ENCODE measurements around the gene EPB41L4B.
"Not testable (repeated sequence)": the region's sequence is repeated elsewhere in the genome, so short reads cannot be mapped to it uniquely, and the experiment has no call there.

The EPB41L4B gene

DNA sequence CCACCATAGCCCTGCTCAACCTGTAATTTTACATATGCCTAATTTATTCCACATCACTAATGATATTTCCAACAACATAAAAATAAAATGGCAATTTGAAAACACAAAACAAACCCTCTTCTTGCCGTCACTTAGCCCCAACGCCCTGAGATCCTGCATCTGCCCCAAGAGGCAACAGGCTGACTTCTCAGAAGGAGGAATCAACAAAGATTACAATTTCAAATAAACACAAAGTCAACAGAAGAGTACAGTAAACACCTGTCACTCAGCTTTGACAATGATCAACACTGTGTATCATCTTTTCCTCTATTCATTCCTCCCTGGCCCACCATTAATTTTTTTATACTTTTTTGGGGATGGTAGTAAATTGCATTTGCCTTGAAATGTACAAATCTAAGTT, 19.8 kb downstream of the EPB41L4B start:
- in situ Hi-C loops (cut with MboI; ENCODE audit: low sequenced_read_pairs): no loop called here

DNA sequence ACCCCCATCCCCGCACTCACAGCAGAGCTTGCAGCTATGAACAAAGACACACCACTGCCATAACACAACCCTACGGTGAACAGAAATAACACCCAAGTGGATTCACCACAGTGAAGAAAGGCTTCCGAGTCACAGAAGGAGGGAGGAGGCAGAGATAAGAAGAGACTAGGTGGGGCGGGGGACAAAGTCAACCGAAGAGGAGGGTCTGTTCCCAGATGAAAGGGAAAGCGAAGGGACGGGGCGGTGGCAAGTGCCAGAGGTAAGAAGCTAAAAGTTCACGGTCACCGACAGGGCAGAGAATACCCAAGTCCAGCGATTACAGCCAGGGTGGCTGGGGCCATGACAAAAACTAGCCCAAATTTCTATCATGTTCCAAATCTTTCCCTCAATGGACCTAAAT, 21.0 kb downstream of the EPB41L4B start:
- in situ Hi-C loops (cut with MboI; ENCODE audit: low sequenced_read_pairs): no loop called here

GRCh38 chr9:109297899-109298298, 23.0 kb downstream of the EPB41L4B start:
- in situ Hi-C loops (cut with MboI; ENCODE audit: low sequenced_read_pairs): no loop called here

DNA sequence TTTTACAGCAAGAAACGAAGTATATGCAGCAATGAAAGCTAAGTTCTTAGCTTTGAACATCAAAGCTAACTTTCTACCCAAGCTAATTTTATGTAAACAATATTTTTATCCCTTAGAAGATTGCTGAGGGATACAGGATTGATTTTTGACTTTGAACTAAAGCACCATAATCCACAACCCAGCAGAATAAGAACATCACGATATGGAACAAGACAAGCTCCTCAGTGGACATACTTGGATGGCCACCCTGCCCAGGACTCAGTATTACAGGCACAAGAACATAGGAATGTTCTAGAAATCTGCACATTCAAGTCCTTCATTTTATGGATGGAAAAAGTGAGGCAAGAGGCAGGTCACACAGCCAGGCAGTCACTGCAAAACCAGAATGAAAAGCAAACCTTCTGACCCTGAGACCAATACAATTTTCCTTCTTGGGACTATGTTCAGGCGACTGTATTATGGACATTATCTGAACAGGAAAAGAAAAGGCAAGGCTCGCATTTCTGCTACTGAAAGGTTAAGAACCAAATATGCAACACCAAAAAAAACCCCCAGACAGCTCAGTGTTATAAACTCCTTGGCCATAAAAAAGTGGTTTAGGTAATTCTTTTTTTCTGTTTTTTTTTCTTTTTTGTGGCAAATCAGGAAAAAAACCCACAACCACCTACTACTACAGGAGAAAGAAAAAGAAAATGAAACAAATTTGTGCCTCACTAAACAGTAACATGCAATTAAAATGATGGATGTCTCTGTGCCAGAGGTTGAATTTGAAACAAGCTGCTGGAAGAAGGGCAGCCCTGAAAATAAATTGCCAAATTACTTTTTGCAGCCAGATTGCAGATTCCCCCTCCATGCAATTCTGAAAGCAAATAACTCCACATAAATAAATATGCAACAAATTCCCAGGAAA, 25.4 kb downstream of the EPB41L4B start:
- in situ Hi-C loops (cut with MboI; ENCODE audit: low sequenced_read_pairs): no loop called here

DNA sequence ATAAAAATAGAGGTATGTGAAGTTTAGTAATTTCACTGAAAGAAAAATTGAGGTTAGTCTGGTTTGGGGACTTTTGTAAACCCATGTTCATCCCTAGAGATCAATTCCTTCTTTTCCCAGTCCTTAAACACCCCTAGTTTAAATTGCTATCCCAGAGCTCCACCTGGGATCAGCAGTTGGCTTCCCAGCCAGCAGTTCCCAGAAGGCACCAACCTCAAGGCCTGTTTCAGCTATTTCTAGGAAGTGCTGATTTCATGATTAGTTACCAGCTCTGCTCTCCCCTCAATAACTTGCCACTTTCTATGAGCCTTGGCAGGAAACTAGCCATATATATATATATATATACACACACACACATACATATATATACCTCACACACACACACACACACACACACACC, 30.5 kb downstream of the EPB41L4B start:
- in situ Hi-C loops (cut with MboI; ENCODE audit: low sequenced_read_pairs): no loop called here

- in situ Hi-C loops (cut with MboI; ENCODE audit: low sequenced_read_pairs): no loop called here
Measured at GRCh38 chr9:109289931-109290330, 30.9 kb downstream of the EPB41L4B start.

DNA sequence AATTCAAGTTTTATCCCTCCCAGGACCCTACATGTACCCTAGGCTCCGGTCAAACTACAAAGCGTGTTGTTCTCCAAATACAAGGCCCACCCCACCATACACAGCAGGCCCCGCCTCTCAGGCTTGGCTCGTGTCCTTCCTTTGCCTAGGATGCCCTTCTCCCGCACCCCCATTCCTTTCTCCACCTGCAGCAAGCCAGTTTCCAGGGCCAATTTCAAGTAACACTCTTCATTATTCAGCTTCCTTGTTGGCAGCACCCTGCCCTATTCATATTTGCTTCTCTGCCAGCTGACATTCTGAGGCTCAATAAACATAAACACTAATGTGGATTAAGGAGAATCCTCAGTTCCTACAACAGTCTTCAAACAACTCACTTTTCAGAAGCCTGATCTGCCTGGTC, 31.7 kb downstream of the EPB41L4B start:
- in situ Hi-C loops (cut with MboI; ENCODE audit: low sequenced_read_pairs): no loop called here

GRCh38 chr9:109286981-109287380, 33.9 kb downstream of the EPB41L4B start:
- in situ Hi-C loops (cut with MboI; ENCODE audit: low sequenced_read_pairs): no loop called here

- in situ Hi-C loops (cut with MboI; ENCODE audit: low sequenced_read_pairs): no loop called here
Measured at GRCh38 chr9:109286571-109286977, 34.3 kb downstream of the EPB41L4B start.

- in situ Hi-C loops (cut with MboI; ENCODE audit: low sequenced_read_pairs): not testable (repeated sequence)
Measured at GRCh38 chr9:109283672-109284071, 37.2 kb downstream of the EPB41L4B start.

- in situ Hi-C loops (cut with MboI; ENCODE audit: low sequenced_read_pairs): no loop called here
Measured at GRCh38 chr9:109283012-109283411, 37.8 kb downstream of the EPB41L4B start.

DNA sequence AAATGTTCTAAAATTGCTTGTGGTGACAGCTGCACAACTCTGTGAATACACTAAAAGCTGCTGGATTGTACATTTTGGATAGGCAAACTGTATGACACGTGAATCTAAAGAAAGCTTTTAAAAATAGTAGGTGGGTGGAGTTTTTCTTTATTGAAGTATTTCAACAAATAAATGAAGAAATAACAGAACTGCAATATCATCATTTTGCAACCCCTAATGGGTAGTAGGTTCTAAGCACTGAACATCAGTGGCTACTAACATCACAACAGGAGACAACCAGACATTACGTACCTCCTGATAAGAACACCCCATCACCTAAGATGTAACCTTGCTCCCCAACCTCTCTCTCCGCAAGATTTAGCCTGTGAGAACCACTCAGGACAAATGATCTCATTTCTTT, 38.6 kb downstream of the EPB41L4B start:
- in situ Hi-C loops (cut with MboI; ENCODE audit: low sequenced_read_pairs): no loop called here

GRCh38 chr9:109281518-109281917, 39.3 kb downstream of the EPB41L4B start:
- in situ Hi-C loops (cut with MboI; ENCODE audit: low sequenced_read_pairs): no loop called here

DNA sequence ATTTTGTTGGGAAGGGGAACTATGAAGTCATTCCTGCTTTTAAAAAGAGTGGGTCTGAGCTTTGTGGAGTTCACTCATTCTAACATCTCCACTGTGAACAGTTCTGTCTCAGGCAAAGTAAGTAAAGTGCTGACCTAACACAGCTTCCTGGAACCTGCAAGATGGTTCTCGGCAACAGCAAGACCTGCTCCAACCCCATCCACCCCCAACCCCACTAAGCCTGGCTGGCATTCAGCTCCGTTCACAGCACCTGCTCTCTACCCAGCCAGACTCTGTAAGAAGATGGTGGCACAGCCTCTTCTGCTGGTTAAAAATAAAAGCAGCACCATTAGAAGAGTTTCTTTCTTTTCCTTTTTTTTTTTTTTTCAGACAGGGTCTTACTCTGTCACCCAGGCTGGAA, 42.0 kb downstream of the EPB41L4B start:
- in situ Hi-C loops (cut with MboI; ENCODE audit: low sequenced_read_pairs): no loop called here

GRCh38 chr9:109278216-109278615, 42.6 kb downstream of the EPB41L4B start:
- in situ Hi-C loops (cut with MboI; ENCODE audit: low sequenced_read_pairs): no loop called here

DNA sequence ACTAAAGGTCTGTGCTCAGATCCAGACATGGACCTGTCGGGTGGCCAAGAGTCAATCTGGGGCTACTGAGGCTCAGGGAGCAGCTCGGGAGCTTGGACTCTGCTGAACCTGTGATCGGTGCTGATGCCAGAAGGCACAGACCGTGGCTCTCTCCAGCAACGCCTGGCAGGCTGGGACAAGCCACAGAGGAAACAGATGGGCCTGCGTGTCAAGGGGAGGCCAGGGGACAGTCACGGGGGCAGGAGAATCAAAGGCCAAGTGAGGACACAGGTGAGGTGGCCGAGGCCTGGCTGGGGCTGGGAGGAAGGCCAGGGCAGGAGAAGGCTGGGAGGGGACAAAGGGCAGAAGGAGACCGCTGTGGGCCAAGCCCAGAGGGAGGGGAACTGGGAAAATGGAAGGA, 43.4 kb downstream of the EPB41L4B start:
- in situ Hi-C loops (cut with MboI; ENCODE audit: low sequenced_read_pairs): no loop called here

DNA sequence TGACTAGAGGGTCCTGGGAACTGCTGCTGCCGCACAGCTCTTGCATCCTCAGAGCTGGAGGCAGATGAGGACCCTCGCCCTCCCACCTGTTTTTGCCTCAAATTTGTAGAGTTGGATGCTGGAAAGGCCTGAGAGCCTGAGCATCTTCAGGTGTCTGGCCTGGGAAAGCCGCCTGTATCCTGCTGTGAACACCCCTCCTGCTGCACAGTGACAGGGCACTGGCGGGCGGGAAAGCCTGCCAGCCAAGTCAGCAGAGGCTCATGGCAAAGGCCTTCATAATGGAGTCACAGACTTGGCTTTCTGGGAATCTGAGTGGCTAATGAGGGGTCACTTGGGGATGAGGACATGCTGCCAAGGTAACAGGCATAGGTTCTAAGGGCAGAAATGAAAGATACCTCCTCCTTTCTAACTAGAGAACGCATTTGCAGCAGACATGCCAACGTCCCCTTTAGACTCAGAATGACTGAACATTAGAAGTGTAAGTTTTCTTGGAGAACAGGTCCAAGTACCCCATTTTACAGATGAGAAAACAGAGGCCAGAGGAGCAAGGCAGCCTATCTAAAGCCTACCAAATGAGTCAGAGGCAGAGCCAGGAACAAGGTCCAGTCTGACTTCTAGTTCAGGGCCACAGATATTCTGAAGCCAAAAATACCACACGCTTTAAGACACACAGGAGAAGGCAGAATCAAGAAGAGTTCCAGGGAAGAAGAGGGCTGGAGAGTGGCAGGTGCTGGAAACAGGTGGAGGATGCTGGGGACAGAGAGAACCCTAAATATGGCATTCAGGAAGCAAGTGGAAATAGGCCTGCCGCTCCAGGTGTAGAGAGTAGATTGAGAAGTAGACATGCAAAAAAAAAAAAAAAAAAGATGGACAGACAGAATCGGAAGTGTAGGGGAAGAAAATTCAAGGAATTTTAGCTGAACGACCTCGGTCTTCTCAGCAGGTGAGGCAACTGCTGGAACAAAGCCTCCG, 44.1 kb downstream of the EPB41L4B start:
- in situ Hi-C loops (cut with MboI; ENCODE audit: low sequenced_read_pairs): no loop called here

DNA sequence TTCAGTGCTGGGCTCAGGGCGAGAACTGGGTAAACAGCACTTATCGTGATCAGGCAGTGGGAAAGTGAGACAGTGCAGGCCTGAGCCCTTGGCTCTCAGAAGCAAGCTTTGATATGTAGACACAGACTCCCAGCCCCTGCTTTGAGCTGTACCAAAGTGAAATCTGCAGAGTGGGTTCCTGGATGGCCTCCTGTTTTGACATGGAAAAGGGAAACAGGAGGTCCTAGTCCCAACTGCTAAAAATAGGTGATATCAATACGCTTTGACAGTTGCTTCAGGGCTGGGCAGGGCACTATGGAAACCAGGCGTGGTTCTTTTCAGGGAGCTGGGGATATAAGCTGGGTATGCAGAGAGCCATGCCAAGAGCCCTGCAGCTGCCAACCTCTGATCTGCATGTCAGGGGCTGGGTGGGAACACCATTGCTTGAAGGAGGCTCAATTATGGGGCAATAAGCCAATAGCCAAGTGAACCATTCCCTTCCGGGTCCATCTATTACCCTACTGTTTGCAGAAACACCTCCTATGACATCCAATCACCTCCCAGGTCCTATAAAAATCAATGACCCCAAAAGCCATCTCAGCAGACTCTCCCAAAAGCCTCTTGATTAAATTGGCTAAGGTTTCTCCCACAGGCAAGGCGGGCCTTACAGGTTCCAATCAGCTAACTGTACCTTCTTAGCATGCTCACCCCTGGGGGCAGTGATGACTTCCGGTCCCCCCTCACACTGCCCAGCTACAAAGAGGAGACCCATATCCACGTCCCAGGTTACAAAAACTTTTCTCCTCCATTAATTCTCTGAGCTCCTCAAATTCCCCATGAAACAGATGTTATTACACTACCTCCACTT, 45.8 kb downstream of the EPB41L4B start:
- in situ Hi-C loops (cut with MboI; ENCODE audit: low sequenced_read_pairs): no loop called here

DNA sequence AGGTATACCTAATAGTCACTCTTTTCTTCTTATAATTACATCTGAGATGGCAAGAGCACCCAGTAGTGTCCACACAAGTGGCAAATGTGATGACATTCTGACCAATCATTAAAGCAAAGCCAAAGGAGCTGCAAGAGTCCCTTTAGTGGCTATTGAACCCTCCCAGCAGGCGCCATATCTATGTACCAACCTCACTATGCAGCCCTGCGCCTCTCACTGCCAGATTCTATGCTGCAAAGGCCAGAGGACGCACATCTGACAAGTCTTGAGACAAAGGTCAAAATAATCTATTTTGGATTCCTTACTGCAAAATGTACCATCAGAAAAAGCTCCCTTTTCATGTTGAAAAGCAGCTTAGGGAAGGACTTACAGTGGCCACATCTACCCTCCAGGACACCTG, 47.0 kb downstream of the EPB41L4B start:
- in situ Hi-C loops (cut with MboI; ENCODE audit: low sequenced_read_pairs): no loop called here

DNA sequence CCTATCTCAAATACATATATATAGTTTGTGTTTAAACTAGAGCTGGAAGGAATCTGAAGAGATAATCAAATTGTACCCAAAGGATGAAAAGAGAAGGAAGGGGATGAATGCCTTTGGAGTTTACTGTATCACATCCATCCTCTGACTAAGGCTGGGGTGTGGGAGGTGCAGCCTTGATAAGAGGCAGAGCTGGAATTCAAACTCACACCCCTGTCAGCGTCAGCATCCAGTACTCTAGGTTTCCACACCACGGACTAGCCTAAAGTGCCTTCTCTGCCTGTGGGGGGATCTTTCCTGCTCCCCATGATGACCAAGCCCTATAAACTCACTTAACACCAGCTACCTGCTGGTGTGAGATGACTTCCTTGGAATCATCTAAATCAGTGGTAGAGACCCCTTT, 48.1 kb downstream of the EPB41L4B start:
- in situ Hi-C loops (cut with MboI; ENCODE audit: low sequenced_read_pairs): no loop called here

DNA sequence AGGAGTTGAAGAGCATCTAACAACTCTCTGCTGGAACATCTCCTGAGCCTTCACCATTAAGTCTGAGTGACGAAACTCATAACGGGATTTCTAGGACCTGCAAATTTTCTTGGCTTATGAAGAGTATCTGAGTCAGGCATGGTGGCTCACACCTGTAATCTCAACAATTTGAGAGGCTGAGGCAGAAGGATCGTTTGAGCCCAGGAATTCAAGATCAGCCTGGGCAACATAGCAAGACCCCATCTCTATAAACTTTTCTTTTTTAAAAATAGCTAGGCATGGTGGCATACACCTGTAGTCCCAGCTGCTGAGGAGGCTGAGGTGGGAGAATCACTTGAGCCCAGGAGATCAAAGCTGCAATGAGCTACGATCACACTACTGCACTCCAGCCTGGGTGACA, 48.8 kb downstream of the EPB41L4B start:
- in situ Hi-C loops (cut with MboI; ENCODE audit: low sequenced_read_pairs): no loop called here

Data from HL-60/S4 (cell line).